Activated CD8-positive, alpha-beta memory T cell treated with anti-CD3 and anti-CD28 coated beads, Interleukin-2, amount 50 U/mL, for 4 hours (primary cell): ENCODE results near the gene ATG2B.

Source experiments
- DNase-seq: peaks from one replicate; pipeline ENCODE4 v3.0.0-alpha.2; 2020

ATG2B gene

GRCh38 chr14:96270565-96271420 lies 92.3 kb downstream of the ATG2B start:
- no peak for DNase-seq

- no peak for DNase-seq
Measured at GRCh38 chr14:96269359-96269710, 93.8 kb downstream of the ATG2B start.

- no peak for DNase-seq
Measured at GRCh38 chr14:96268431-96269358, 94.4 kb downstream of the ATG2B start.

GRCh38 chr14:96267916-96268315 lies 95.2 kb downstream of the ATG2B start:
- DNase-seq: no peak

- DNase-seq: no peak
Measured at GRCh38 chr14:96267336-96267735, 95.8 kb downstream of the ATG2B start.

GRCh38 chr14:96265383-96266095 lies 97.6 kb downstream of the ATG2B start:
- no peak for DNase-seq

- no peak for DNase-seq
Measured at GRCh38 chr14:96264853-96265252, 98.3 kb downstream of the ATG2B start.

GRCh38 chr14:96264200-96264553 lies 99.0 kb downstream of the ATG2B start:
- no peak for DNase-seq

GRCh38 chr14:96263347-96264199 lies 99.6 kb downstream of the ATG2B start:
- no peak for DNase-seq

GRCh38 chr14:96261772-96262655 lies 101.1 kb downstream of the ATG2B start:
- no peak for DNase-seq

GRCh38 chr14:96261053-96261452 lies 102.1 kb downstream of the ATG2B start:
- no peak for DNase-seq

- no peak for DNase-seq
Measured at GRCh38 chr14:96260341-96260821, 102.8 kb downstream of the ATG2B start.

- DNase-seq: no peak
Measured at GRCh38 chr14:96257900-96258299, 105.2 kb downstream of the ATG2B start.

GRCh38 chr14:96257056-96257455 lies 106.1 kb downstream of the ATG2B start:
- DNase-seq: no peak

- no peak for DNase-seq
Measured at GRCh38 chr14:96256407-96256806, 106.7 kb downstream of the ATG2B start.

- no peak for DNase-seq
Measured at GRCh38 chr14:96255501-96256366, 107.4 kb downstream of the ATG2B start, which contains the start of gene BDKRB1. TSS of gene BDKRB1 (plus strand) at chr14:96256210. CDS start at chr14:96263683, 7,473 bp downstream.

- DNase-seq: no peak
Measured at GRCh38 chr14:96254687-96255086, 108.5 kb downstream of the ATG2B start.

GRCh38 chr14:96252999-96253539 lies 110.1 kb downstream of the ATG2B start:
- DNase-seq: no peak

- DNase-seq: no peak
Measured at GRCh38 chr14:96252323-96252998, 110.7 kb downstream of the ATG2B start.
